NCI-H2227 treated with DMSO at 0.1 percent for 48 hours (cell line): ENCODE measurements around the gene TM7SF2.

Source experiments
- DNase-seq: peaks from one replicate; lab custom pipeline; 2025; lab: John Stamatoyannopoulos, UW

TM7SF2 gene

DNA sequence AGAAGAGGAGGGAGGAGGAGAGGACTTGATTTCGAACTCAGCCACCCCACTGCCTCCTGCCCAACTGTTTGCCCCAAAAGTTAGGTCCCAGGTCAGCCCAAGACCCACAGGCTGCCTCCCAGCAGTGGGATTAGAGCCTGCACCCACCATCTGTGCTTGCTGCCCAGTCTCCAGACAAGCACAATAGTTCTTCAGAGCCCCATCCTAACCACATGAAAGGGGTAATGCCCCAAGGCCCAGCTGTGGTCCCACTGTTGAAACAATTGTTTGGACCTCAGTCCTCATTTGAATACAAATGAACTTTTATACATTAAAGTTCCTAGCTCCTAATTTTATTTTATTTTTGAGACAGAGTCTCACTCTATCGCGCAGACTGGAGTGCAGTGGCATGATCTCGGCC, 21.0 kb upstream of the TM7SF2 start:
- no peak for DNase-seq

DNA sequence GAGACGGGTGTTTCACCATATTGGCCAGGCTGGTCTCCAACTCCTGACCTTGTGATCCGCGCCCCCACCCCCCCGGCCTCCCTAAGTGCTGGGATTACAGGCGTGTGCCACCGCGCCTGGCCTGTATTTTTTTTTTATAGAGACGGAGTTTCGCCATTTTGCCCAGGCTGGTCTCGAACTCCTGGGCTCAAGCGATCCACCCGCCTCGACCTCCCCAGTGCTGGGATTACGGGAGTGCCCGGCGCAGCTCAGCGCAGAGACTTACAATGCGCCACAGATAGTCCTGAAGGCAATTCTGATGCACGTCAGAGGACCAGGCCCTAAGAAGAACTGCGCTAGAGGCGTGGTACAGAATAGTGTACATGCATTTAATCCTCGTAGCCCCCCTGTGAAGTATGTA, 16.2 kb upstream of the TM7SF2 start:
- DNase-seq, result no peak

DNA sequence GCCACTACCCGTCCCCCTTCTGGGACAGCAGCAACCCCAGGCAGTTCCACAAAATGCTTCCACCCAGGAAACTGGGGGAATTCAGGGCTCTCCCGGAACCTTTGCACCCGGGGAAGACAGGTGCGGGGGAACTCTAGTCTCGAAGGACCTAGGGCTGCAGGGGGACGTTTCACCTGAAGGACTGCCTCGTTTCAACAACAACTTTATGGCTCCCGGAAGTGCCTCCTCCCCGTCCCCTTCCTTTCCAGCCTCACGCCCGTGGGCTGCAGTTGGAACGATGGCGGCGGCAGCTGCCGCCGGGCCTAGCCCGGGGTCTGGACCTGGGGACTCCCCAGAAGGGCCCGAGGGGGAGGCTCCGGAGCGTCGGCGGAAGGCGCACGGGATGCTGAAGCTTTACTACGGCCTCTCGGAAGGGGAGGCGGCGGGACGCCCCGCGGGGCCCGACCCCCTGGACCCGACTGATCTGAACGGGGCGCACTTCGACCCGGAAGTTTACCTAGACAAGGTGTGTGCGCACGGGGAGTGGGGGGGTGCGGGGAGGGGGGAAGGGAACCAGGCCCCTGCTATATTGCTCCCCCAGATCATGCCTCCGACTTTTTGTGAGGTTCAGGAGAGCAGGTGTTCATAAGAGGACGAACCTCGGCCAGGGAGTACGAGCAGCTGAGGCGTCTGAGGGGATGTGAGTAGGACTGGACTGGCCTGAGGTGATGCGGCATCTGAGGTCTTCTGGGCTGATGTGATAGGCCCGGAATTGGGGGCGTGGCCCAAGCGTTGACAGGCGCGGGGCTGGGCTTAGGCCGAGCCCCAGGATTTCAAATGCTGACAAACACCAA, 15.5 kb upstream of the TM7SF2 start, which contains the start of gene VPS51:
Gene VPS51 (plus strand): TSS at position 241 of the 833 bp plus-strand sequence. CDS start 37 bp downstream, at position 278.
- DNase-seq, result peak; percentile 88

DNA sequence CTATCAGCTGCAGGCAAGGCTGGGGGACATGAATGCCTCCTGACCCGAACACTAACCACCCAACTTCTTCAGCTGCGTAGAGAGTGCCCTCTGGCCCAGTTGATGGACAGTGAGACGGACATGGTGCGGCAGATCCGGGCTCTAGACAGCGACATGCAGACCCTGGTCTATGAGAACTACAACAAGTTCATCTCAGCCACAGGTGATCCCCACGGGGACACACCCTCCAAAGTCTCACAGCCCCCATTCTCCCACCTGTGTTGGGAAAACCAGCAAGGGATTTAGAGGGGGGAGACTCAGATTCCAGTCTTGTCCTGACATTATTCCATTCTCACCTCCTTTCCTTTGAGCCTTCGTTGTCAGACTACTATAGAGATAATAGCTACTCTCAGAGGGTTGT, 14.7 kb upstream of the TM7SF2 start:
- DNase-seq, result no peak

DNA sequence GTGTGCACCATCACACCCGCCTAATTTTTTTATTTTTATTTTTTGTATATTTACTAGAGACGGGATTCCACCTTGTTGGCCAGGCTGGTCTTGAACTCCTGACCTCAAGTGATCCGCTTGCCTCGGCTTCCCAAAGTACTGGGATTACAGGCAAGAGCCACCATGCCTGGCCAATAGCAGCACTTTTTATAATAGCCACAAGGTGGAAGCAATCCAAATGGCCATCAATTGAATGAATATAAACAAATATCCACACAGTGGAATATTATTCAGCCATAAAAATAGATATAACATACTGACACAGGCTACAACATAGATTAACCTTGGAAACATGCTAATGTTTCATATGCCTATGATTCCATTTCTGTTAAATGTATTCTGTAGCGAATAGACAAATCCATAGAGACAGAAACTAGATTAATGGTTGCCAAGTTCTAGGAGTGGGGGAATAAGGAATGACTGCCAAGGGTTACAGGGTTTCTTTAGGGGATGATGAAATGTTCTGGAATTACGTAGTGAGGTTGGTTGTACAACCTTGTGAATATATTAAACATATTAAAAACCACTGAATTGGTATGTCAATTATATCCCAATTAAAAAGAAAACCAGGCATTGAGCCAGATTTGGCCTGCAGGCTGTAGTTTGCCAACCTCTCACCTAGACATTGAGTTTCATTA, 10.9 kb upstream of the TM7SF2 start:
- no peak for DNase-seq

DNA sequence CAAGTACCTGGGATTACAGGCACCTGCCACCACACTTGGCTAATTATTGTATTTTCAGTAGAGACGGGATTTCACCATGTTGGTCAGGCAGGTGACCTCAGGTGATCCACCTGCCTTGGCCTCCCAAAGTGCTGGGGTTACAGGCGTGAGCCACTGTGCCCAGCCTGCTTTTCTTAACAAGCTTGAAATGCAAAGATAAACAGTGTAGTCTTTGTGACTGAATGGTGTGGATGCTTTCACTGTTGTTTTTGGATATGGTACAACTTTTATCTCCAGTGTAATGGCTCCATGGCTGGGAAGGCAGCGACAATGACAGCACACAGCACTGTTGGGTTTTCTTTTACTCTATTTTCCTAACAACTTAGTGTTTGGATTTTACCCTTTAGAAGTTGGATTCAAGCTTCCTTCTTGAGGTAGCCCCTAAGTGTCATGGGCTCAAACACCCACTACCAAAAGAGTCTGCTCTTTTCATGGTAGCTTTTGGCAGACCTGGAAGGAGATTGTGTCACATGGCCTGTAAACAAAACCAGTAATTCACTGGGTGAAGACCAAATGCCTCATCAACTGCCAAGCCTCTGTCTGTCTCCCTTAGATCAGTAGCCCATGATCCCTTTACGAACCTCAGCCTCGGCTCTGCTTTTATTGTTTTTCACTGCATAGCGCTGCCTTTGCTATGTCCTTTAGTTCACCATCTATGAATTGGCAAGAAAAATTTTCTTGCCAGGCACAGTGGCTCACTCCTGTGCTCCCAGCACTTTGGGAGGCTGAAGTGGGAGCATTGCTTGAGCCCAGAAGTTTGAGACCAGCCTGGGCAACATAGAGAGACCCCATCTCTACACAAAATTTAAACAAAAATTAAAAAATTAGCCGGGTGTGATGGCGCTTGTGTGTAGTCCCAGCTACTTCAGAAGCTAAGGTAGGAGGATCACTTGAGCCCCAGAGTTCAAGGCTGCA, 9.3 kb upstream of the TM7SF2 start:
- DNase-seq, result no peak

DNA sequence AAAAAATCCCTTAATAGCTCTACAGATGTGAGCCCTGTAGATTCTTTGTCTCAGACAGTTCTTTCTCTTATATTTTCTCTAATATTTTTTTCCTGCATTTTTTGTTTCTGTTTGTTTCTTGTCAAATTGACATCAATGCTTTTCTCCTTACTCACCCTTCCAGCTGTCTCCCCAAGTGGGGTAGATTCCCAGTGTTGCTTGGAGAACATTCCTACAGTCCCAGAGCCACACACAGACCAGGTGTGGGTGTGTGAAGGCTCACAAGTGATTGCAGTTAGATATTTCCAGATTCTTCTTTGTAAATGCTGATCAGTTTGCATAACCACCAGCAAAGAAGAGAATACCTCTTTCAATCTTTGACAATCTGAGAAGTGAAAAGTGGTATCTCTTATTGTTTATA, 8.2 kb upstream of the TM7SF2 start:
- no peak for DNase-seq

DNA sequence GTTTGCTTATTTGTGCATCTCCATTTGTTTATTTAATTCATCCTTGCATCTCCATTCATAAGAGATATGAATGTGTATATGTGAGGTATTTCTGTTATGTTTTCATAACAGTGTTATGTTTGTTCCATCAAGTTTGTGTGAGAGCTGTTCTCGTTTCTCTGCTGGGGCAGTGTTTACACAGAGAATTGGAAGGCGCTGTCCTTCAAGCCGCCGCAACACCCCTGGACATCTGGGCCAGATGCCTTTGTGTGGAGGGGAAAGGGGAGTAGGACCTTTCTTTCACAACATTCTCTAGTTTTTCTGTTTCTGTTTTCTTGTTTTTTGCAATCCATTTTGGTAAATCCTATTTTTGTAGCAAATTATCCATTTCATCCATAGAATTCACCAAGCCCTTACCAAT, 7.0 kb upstream of the TM7SF2 start:
- DNase-seq, result no peak

DNA sequence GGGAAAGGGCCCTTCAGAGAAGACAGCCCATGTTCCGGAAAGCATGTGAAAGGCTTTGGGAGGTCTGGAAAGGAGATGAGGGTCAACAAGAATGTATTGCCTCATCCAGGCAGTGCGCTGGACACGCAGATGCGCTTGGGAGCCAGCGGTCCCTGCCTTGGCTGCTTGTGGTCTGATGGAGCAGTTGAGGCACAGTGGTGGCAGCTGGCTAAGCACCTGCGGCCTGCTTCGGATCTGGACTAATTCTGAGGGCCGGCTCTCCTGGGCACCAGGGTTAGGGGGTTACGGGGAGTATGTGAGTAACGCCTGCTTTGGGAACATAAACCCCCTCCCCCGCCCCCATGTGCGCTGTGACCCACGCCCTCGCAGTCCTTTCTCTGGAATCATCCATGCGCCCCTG, 4.6 kb upstream of the TM7SF2 start:
- no peak for DNase-seq

DNA sequence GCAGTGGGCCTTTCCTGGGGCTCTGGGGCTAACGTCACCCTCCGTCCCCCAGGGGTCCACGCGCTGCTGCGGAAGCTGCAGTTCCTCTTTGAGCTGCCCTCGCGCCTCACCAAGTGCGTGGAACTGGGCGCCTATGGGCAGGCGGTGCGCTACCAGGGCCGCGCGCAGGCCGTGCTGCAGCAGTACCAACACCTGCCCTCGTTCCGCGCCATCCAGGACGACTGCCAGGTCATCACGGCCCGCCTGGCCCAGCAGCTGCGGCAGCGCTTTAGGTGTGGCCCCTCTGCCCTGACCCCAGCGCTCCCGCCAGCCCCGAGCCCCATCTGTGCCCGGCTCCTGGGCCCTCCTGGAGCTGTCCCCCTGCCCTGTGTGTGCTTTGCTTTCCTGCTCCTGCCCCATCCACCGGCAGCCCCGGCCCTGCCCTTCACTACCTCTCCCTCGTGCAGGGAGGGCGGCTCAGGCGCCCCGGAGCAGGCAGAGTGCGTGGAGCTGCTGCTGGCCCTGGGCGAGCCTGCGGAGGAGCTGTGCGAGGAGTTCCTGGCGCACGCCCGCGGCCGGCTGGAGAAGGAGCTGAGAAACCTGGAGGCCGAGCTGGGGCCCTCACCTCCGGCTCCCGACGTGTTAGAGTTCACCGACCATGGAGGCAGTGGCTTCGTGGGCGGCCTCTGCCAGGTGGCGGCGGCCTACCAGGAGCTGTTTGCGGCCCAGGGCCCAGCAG, 3.8 kb upstream of the TM7SF2 start:
- DNase-seq, result no peak

DNA sequence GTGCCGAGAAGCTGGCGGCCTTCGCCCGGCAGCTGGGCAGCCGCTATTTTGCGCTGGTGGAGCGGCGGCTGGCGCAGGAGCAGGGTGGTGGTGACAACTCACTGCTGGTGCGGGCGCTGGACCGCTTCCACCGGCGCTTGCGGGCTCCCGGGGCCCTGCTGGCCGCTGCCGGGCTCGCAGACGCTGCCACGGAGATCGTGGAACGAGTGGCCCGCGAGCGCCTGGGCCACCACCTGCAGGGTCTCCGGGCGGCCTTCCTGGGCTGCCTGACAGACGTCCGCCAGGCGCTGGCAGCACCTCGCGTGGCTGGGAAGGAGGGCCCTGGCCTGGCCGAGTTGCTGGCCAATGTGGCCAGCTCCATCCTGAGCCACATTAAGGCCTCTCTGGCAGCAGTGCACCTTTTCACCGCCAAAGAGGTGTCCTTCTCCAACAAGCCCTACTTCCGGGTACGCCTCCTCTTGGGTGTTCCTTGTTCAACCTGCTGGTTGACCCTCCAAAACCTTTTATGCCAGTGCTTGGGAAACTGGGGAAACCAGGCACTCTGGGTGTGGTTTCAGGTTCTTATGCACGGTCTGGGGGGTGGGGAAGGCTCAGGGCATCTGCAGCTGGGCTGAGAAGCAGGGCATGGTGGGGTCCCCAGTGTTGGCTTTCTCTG, 3.1 kb upstream of the TM7SF2 start:
- no peak for DNase-seq

DNA sequence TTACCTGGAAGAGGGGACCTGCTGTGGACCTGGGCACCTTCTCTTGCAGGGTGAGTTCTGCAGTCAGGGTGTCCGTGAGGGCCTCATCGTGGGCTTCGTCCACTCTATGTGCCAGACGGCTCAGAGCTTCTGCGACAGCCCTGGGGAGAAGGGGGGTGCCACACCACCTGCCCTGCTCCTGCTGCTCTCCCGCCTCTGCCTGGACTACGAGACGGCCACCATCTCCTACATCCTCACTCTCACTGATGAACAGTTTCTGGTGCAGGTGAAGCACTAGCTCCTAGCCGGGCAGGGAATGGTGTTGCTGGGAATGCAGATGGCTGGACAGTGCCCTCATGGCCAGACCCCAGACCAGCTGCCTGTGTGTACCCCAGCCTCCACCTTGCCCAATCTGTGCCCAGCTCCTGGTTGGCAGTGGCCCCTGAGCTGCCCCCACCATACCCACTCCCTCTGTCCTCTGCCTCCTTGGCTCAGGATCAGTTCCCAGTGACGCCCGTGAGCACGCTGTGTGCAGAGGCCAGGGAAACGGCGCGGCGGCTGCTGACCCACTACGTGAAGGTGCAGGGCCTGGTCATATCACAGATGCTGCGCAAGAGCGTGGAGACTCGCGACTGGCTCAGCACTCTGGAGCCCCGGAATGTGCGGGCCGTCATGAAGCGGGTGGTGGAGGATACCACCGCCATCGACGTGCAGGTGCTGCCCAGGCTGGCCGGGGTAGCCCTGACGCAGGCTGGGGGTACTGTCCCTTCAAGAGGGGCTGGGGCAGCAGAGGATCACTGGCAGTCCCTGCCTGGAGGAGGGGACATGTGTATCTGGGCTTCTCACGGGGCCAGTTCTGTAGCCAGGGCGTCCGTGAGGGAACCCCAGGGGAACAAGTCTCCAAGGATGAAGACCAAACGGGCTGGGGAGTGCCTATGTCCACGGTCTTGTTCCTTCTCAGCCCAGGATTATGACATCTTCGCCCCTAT, 2.2 kb upstream of the TM7SF2 start:
- no peak for DNase-seq

DNA sequence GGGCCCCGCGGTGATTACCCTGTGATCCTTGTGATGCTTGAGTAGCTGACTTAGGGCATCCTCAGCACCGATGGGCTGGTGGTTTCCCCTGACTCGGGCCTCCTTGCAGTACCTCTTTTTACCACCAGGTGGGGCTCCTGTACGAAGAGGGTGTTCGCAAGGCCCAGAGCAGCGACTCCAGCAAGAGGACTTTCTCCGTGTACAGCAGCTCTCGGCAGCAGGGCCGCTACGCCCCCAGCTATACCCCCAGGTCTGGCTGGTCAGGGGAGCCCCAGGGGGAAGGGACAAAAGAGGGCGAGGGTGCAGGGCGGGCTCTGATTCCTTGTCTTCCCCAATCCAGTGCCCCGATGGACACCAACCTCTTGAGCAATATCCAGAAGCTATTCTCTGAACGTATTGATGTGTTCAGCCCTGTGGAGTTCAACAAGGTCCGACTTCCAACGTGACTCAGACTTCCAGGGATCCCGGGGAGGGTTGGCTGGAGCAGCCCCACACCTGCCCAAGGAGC, 1.3 kb upstream of the TM7SF2 start:
- peak; percentile 82 for DNase-seq

DNA sequence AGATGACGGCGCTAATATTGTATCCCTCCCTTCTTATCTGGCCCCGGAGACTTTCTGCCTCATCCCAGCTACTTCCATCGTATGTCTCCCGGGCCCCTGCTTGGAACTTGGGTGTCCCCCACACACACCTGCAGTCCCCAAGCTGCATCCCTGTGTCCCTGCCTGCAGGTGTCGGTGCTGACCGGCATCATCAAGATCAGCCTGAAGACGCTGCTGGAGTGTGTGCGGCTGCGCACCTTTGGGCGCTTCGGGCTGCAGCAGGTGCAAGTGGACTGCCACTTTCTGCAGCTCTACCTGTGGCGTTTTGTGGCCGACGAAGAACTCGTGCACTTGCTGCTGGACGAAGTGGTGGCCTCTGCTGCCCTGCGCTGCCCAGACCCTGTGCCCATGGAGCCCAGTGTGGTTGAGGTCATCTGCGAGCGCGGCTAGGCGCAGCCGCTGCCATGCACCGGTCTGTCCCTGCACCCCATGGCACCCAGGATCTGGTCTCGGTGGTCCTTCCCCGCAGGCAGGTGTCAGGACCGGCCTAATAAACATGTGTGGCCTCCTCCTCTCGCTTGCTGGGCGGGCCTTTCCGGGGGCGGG, 421 bp upstream of the TM7SF2 start:
- DNase-seq, result no peak

DNA sequence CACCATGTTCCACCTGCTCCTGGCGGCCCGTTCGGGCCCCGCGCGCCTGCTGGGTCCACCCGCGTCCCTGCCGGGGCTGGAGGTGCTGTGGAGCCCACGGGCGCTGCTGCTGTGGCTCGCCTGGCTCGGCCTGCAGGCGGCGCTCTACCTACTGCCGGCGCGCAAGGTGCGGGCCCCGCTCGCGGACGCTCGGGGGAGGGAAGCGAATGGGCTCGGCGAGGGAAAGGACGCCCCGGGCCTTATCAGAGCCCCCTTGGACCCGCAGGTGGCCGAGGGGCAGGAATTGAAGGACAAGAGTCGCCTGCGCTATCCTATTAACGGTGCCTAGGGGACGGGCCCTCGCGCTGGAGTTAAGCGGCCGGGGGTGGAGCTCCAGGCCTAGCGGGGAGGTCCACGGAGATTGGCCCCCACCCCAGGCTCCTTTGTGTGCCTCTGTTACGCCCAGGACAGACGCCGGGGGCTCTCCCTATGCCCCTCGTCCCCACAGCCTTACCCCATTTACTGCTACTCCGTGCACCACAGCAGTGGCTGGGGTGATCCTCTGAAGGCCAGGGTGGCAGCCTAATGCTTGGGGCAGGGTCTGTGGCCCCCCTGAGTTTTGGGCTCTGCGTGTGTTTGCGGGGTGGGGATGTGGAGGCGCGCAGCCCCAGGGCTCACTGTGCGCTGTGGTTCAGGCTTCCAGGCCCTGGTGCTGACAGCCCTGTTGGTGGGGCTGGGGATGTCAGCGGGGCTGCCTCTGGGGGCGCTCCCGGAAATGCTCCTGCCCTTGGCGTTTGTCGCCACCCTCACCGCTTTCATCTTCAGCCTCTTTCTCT, 1.1 kb downstream of the TM7SF2 start:
- peak; percentile 19 for DNase-seq

DNA sequence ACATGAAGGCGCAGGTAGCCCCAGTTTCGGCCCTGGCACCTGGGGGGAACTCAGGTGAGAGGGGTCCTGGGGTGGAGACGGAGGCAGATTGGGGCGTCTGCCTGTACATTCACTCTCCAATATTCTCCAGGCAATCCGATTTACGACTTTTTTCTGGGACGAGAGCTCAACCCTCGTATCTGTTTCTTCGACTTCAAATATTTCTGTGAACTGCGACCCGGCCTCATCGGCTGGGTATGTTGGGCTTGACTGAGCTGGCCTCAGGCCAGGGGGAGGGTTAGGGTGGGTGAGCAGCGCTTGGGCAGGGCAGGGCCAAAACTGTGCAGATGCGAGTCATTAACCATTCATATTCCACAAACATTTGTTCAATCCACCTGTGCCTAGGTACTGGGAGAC, 1.7 kb downstream of the TM7SF2 start:
- DNase-seq, result no peak

DNA sequence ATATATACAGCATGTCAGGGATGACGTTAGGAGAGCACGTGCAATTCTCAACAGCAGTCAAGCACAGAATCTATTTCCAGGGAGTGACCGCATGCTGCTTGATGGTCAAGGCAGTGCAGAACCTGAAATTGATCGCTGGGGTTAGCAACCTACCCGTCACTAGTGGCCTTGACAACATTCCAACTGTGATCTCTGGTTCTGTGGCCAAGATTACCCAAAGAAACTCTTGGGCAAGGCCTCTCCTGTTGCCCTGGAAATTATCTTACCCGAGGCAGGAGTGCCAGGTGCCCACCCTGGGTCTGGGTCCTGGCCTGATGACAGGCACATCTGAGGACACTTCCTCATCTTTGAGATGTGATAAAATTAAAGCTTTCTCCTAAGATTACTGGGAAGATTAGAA, 2.2 kb downstream of the TM7SF2 start:
- DNase-seq, result no peak

DNA sequence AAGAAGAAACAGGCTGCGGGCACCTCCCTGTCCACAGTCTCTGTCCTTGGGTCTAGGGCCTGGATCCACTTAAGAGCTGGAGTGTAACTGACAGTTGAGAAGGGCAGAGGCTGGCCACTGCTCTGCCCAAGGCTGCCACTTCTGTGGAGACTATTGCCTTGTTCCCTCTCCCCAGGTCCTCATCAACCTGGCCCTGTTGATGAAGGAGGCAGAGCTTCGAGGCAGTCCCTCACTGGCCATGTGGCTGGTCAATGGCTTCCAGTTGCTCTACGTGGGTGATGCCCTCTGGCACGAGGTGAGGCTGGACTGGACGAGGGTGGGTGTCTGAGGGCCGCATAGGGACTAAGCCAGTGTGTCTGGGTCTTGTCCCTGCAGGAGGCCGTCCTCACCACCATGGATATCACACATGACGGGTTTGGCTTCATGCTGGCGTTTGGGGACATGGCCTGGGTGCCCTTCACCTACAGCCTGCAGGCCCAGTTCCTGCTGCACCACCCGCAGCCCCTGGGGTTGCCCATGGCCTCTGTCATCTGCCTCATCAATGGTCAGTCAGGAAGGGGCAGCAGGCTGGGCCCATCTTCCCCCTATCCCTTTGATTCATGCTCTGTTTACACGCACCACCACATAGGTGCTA, 3.0 kb downstream of the TM7SF2 start:
- no peak for DNase-seq
